Measurements from ENCODE around the gene CNTN4.

GRCh38 chr3:2446146-2446545, 347.5 kb downstream of the CNTN4 start:
- TF ChIP-seq POLR2AphosphoS5 (IDR thresholded peaks at IDR 0.05; ENCODE audit: borderline replicate concordance, low read depth, low read length) (no peak), FOXP2 (optimal IDR thresholded peaks at IDR 0.05; ENCODE audit: control extremely low read depth, extremely low read length, insufficient read depth) (no peak)

Measured in SK-N-MC (cell line).